ENCODE data around the gene APLNR. TPM values are rescaled to one million over a fixed set of nuclear protein-coding genes. Genes with fewer than 3 reads are reported as not detected.

The APLNR gene
- total RNA-seq, 1 donor from 2014 or later: not detected

DNA sequence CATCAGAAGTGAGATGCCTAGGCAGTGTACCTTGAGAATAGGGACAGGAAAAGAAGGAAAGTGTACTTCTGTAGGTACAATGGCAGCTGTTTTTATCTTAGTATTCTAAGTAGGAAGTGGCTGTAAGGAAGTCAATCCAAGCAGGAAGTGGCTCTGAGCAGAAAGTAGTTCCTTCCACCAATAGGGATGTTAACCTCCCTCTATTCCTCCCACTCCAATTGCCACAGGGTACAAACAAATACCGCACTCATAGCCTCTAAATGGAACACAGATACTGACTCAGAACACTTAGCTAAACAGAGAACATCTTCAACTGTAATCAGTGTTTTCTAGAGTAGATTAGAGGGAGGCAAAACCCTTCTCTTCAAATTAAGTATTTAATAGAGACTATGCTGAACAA is 44.7 kb downstream of the APLNR start:
- FAIRE-seq (no peak), DNase-seq (ENCODE audit: low read depth) (no peak)
- H3K27me3 ChIP-seq (ENCODE audit: control insufficient read depth, insufficient read depth, low read length): no peaks in the 10 kb centered on the region
- H3K4me3 ChIP-seq (ENCODE audit: low read depth, low read length): no peak overlapping the region
- TF ChIP-seq, protein P1, sequence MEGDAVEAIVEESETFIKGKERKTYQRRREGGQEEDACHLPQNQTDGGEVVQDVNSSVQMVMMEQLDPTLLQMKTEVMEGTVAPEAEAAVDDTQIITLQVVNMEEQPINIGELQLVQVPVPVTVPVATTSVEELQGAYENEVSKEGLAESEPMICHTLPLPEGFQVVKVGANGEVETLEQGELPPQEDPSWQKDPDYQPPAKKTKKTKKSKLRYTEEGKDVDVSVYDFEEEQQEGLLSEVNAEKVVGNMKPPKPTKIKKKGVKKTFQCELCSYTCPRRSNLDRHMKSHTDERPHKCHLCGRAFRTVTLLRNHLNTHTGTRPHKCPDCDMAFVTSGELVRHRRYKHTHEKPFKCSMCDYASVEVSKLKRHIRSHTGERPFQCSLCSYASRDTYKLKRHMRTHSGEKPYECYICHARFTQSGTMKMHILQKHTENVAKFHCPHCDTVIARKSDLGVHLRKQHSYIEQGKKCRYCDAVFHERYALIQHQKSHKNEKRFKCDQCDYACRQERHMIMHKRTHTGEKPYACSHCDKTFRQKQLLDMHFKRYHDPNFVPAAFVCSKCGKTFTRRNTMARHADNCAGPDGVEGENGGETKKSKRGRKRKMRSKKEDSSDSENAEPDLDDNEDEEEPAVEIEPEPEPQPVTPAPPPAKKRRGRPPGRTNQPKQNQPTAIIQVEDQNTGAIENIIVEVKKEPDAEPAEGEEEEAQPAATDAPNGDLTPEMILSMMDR (IDR thresholded peaks at IDR 0.05; ENCODE audit: insufficient read depth, low read length, severe bottlenecking): no peak
- no peaks in the 10 kb centered on the region for H3K36me3 ChIP-seq (ENCODE audit: control insufficient read depth, insufficient read depth, low read length)

DNA sequence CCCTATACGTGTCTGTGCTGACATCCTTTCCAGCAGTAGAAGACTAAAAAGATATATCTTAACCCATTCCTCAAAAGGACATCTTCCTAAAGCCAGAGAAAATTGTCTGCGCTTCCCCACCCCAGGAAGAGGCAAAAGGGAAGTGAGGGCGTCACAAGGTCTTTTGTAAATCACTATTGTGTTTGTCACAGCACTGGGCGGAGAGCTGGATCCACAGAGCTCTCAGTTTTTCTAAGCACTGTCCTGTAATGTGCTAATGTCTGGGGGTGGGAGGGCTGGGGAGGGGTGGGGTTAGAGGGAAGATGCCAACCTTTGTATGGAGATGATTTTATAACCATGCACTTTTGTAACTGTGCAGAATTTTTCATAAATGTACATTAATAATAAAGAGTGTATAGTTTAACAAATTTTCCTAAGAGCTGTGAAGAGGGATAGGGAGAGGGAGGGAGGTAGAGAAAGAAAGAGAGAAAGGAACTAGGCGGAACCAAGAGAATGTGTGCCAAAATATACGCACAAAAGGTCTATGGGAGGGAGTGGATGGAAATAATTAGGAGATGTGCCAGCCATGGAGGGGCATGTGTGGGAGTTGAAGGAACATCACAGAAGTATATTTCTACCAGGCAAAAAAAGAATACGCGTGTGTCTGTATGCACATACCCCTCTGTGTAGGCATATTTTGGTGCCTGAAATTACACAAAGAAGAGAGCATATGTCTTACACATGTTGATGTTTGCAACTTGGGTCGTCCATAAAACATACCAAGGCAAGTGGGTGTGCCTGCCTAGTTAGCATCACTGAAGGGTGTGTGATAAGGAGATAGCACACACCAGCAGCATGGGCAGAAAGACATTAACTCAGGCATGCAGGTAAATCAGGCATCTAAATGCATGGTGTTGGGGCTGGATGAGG is 45.5 kb downstream of the APLNR start:
- no peak for FAIRE-seq
- TF ChIP-seq, protein P1 (IDR thresholded peaks at IDR 0.05; ENCODE audit: insufficient read depth, low read length, severe bottlenecking): no peak
- no peaks in the 10 kb centered on the region for H3K27me3 ChIP-seq (ENCODE audit: control insufficient read depth, insufficient read depth, low read length)

DNA sequence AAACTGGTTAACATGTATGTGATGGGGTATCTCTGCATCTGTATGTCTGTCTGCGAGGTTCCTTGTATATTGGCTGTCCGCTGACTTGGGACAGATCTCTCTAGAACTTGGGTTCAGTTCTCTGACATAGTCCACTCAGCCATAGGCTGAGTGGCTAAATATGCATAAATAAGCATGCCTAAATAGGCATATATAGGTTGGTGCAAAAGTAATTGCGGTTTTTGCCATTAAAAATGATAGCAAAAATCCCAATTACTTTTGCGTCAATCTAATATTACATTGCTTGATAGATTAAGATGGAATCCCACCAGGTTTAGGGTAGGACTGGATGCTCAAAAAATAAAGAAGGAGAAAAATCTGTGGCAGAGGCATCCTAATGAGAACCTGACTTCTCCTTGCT is 46.5 kb downstream of the APLNR start:
- no peaks in the 10 kb centered on the region for H3K27me3 ChIP-seq (ENCODE audit: control insufficient read depth, insufficient read depth, low read length)
- DNase-seq (ENCODE audit: low read depth) (no peak), FAIRE-seq (no peak)
- H3K4me3 ChIP-seq (ENCODE audit: low read depth, low read length): no peak overlapping the region
- TF ChIP-seq, protein P1 (IDR thresholded peaks at IDR 0.05; ENCODE audit: insufficient read depth, low read length, severe bottlenecking): no peak
- no peaks in the 10 kb centered on the region for H3K36me3 ChIP-seq (ENCODE audit: control insufficient read depth, insufficient read depth, low read length)

More for the DNA sequence above, 45.5 kb downstream of the APLNR start:
- Histone ChIP-seq H3K4me3 (ENCODE audit: low read depth, low read length) (no peak overlapping the region), H3K36me3 (ENCODE audit: control insufficient read depth, insufficient read depth, low read length) (no peaks in the 10 kb centered on the region)
- DNase-seq (ENCODE audit: low read depth): no peak

Other genes starting within 250 kb of the APLNR start
- not detected in 2 replicates for gene OR5AK2, start 248.3 kb downstream of the APLNR start, total RNA-seq
- not detected in 2 replicates for gene LRRC55, start 55.3 kb downstream of the APLNR start, total RNA-seq
- 67.9 and 160 TPM in 2 replicates for gene TNKS1BP1, start 87.7 kb upstream of the APLNR start, total RNA-seq
- gene SSRP1, start 98.6 kb upstream of the APLNR start, total RNA-seq: 96.6 and 100 TPM in 2 replicates
- gene P2RX3, start 101.1 kb upstream of the APLNR start, total RNA-seq: not detected in 2 replicates
- not detected in 2 replicates for gene PRG3, start 143.9 kb upstream of the APLNR start, total RNA-seq
- under 0.01 TPM in 1 of 2 replicates, not detected in the other for gene PRG2, start 153.4 kb upstream of the APLNR start, total RNA-seq
- gene SLC43A3, start 189.9 kb upstream of the APLNR start, total RNA-seq: 1.8 and 3.2 TPM in 2 replicates
- gene RTN4RL2, start 223.3 kb upstream of the APLNR start, total RNA-seq: not detected in 2 replicates

Data from bronchial epithelial cell (primary cell).